Stomach (tissue), 9 donors: ENCODE data around the gene MAEA. TPM values are rescaled to one million over a fixed set of nuclear protein-coding genes. Genes with fewer than 3 reads are reported as not detected.

ENCODE experiments used
- DNase-seq, 2 donors: peaks; one replicate each; pipeline versions ENCODE4 v3.0.0 to v3.0.0-alpha.2; 2013 to 2019
- H3K27ac ChIP-seq, 5 donors: fragments of 200-600 bp in 4 of 5; sonication (generic) in 4 of 5; one replicate each; pipeline ENCODE4 v1.5.1; 2013 to 2019; ENCODE audit warnings: mild to moderate bottlenecking in 1 of 5, moderate library complexity in 1 of 5
- H3K27me3 ChIP-seq, 3 donors: fragments of 200-600 bp; sonication (generic); one replicate each; pipeline ENCODE4 v1.5.1; 2017 to 2019; ENCODE audit warnings: mixed run types in 1 of 3
- H3K36me3 ChIP-seq, 4 donors: fragments of 200-600 bp; sonication (generic); 1 replicate in 3 of 4; 2 replicates in 1 of 4; pipeline ENCODE4 v1.5.1; 2016 to 2019
- H3K4me1 ChIP-seq, 4 donors: fragments of 200-600 bp; sonication (generic); one replicate each; pipeline ENCODE4 v1.5.1; 2016 to 2019
- H3K4me3 ChIP-seq, 4 donors: fragments of 200-600 bp; sonication (generic) in 3 of 4; one replicate each; pipeline ENCODE4 v1.5.1; 2016 to 2019; ENCODE audit warnings: mild to moderate bottlenecking in 1 of 4
- H3K9me3 ChIP-seq, 4 donors: fragments of 200-600 bp; sonication (generic); one replicate each; pipeline ENCODE4 v1.5.1; 2016 to 2019
- CTCF ChIP-seq, 7 experiments: fragments of 450-650 bp in 4 of 7; fragments of 200-600 bp in 3 of 7; sonication (generic) in 3 of 7; IDR thresholded peaks; one replicate each; pipeline ENCODE4 v1.5.1; 2016 to 2019; ENCODE audit warnings: antibody characterized with exemption in 7 of 7, control low read depth in 2 of 7, mild to moderate bottlenecking in 1 of 7
- EP300 ChIP-seq: sonication (generic); formaldehyde crosslinking; IDR thresholded peaks from one replicate; pipeline ENCODE4 v1.6.1; 2017; ENCODE audit warnings: antibody characterized with exemption
- POLR2A ChIP-seq, 4 donors: fragments of 450-650 bp; IDR thresholded peaks; one replicate each; pipeline ENCODE4 v1.6.1; 2016; ENCODE audit warnings: antibody characterized with exemption in 4 of 4, control low read depth in 2 of 4, mild to moderate bottlenecking in 1 of 4, moderate library complexity in 1 of 4
- POLR2AphosphoS5 ChIP-seq, 3 donors: sonication (generic); formaldehyde crosslinking; IDR thresholded peaks; one replicate each; pipeline ENCODE4 v1.6.1; 2016; ENCODE audit warnings: antibody characterized with exemption in 3 of 3
- WGBS, 5 donors: extraction: QIAGEN DNeasy Blood & Tissue Kit in 3 of 5; methylation state at CpG; one replicate each; pipeline versions ENCODE4 v1.1.5 to v1.1.7; 2013 to 2018; 5-methylcytosine and 5-hydroxymethylcytosine counted together
- intact Hi-C: fragments of 100-400 bp; cut with DNase I; formaldehyde crosslinking; loops from one replicate; pipeline ENCODE4 v1.15.1; 2023; ENCODE audit warnings: low total_unique reads
- polyA plus RNA-seq, 3 donors: library from polyadenylated mRNA; stranded (reverse); fragments of 200-250 nt; gene quantifications; one replicate each; pipeline ENCODE4 v1.2.3, GENCODE V29; 2013
- total RNA-seq, 5 donors: library from RNA; depleted of rRNA; stranded (reverse); fragments of >200 nt; gene quantifications; one replicate each; pipeline versions ENCODE4 v1.1.0 to v1.2.3, GENCODE V29; 2014 to 2016
- donor health status: healthy with polysubstance abuse.
- donor health status: Bipolar disorder and iron deficiency.
- donor health status: healthy.

Gene MAEA
- total and polyA plus RNA-seq, 8 donors = 34.0 to 295 (median 63.0) TPM

GRCh38 chr4:1261107-1261928 is 28.4 kb upstream of the MAEA start:
- Histone ChIP-seq H3K27me3 (no peaks in the 10 kb centered on the region), H3K9me3 (peaks cover 0 to 8% (median 0%) of the 10 kb centered on the region in 4 donors), H3K36me3 (no peaks in the 10 kb centered on the region), H3K4me3 (no peak overlapping the region), H3K4me1 (no peaks in the 10 kb centered on the region), H3K27ac (no peak overlapping the region)
- no peak for DNase-seq
- WGBS, 5 donors = 90 to 94% (median 93%) methylated on average over 21 of the region's 21 CpGs
- intact Hi-C loops = loop anchor here (10.0 kb wide), 1 partner anchor 127 kb away; no protein-coding TSS in a partner anchor
- TF ChIP-seq EP300 (no peak), POLR2A (IDR thresholded peaks at IDR 0.05) (no peak), CTCF (IDR thresholded peaks at IDR 0.05) (no peak), POLR2AphosphoS5 (IDR thresholded peaks at IDR 0.05) (no peak)

GRCh38 chr4:1264942-1265341 is 24.7 kb upstream of the MAEA start:
- Histone ChIP-seq H3K4me1 (no peaks in the 10 kb centered on the region), H3K27me3 (no peaks in the 10 kb centered on the region), H3K36me3 (no peaks in the 10 kb centered on the region), H3K27ac (no peak overlapping the region), H3K9me3 (peaks cover 0 to 5% (median 0%) of the 10 kb centered on the region in 4 donors), H3K4me3 (no peak overlapping the region)
- 92 to 100% (median 96%) methylated on average over 3 of the region's 3 CpGs for WGBS, 5 donors
- DNase-seq = no peak
- intact Hi-C loops = loop anchor here (10.0 kb wide), 1 partner anchor 130 kb away; no protein-coding TSS in a partner anchor
- TF ChIP-seq CTCF (IDR thresholded peaks at IDR 0.05) (no peak), EP300 (no peak), POLR2A (IDR thresholded peaks at IDR 0.05) (no peak), POLR2AphosphoS5 (IDR thresholded peaks at IDR 0.05) (no peak)

GRCh38 chr4:1265351-1265750 is 24.3 kb upstream of the MAEA start:
- 92 to 96% (median 95%) methylated on average over 2 to 11 of the region's 11 CpGs for WGBS, 5 donors
- H3K27me3 ChIP-seq = no peaks in the 10 kb centered on the region
- no peak overlapping the region for H3K4me3 ChIP-seq
- H3K36me3 ChIP-seq = no peaks in the 10 kb centered on the region
- H3K27ac ChIP-seq = no peak overlapping the region
- no peak for DNase-seq
- H3K4me1 ChIP-seq = no peaks in the 10 kb centered on the region
- intact Hi-C loops = loop anchor here (10.0 kb wide), 1 partner anchor 131 kb away; no protein-coding TSS in a partner anchor
- H3K9me3 ChIP-seq = peaks cover 0 to 5% (median 0%) of the 10 kb centered on the region in 4 donors
- TF ChIP-seq EP300 (no peak), POLR2A (IDR thresholded peaks at IDR 0.05) (no peak), POLR2AphosphoS5 (IDR thresholded peaks at IDR 0.05) (no peak), CTCF (IDR thresholded peaks at IDR 0.05) (no peak)

DNA sequence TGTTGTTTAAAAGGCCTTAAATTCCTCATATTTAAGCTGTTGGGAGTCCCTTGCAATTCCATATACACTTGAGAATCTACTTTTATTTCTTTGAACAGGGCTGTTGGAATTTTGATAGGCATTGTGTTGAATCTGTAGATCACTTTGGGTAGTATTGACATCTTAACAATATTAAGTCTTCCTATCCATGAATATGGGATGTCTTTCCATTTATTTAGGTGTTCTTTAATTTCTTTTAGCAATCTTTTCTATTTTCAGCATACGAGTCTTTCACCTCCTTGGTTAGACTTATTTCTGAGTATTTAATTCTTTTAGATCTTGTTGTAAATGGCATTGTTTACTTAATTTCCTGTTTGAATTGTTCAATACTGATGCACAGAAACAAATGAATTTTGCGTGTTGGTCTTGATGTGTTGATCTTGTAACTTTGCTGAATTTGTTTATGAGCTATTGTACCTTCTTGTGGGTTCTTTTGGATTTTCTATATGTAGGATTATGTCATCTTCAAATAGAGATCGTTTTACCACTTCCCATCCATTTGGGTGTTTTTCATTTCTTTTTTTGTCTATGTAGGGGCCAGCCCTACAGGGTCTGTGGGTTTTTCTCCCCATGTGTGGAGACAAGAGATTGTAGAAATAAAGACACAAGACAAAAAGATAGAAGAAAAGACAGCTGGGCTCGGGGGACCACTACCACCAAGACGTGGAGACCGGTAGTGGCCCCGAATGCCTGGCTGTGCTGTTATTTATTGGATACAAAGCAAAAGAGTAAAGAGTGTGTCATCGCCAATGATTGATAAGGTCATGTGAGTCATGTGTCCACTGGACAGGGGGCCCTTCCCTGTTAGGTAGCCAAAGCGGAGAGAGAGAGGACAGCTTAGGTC is 22.6 kb upstream of the MAEA start:
- H3K36me3 ChIP-seq = no peaks in the 10 kb centered on the region
- peak overlapping the region in 1 of 4 donors; percentile 11 for H3K4me3 ChIP-seq
- peak overlapping the region in 2 of 5 donors; percentile 27 to 57 for H3K27ac ChIP-seq
- no peaks in the 10 kb centered on the region for H3K4me1 ChIP-seq
- DNase-seq = no peak
- H3K9me3 ChIP-seq = peaks cover 0 to 5% (median 0%) of the 10 kb centered on the region in 4 donors
- H3K27me3 ChIP-seq = no peaks in the 10 kb centered on the region
- 77 to 88% (median 86%) methylated on average over 9 of the region's 9 CpGs for WGBS, 5 donors
- intact Hi-C loops = loop anchor here (10.0 kb wide), 1 partner anchor 132 kb away; no protein-coding TSS in a partner anchor
- TF ChIP-seq POLR2A (IDR thresholded peaks at IDR 0.05) (no peak), CTCF (IDR thresholded peaks at IDR 0.05) (no peak), POLR2AphosphoS5 (IDR thresholded peaks at IDR 0.05) (no peak), EP300 (no peak)
